Left renal pelvis (tissue), 4 donors: Measurements from ENCODE around the gene SHC1. TPM values are rescaled to one million over a fixed set of nuclear protein-coding genes. Genes with fewer than 3 reads are reported as not detected.
"Not testable (repeated sequence)": the region's sequence is repeated elsewhere in the genome, so short reads cannot be mapped to it uniquely, and the experiment has no call there.

Experiments used
- DNase-seq, 4 donors: peaks; one replicate each; pipeline ENCODE4 v3.0.0-alpha.2; 2013; ENCODE audit warnings: low read depth in 4 of 4, low spot score in 3 of 4
- polyA plus RNA-seq, 4 donors: library from polyadenylated mRNA; unstranded; fragments of 120-200 nt; gene quantifications; one replicate each; pipeline ENCODE4 v1.2.1, GENCODE V29; 2013; ENCODE audit not compliant: insufficient read length in 4 of 4

The SHC1 gene
- polyA plus RNA-seq, 4 donors, result 79.2 to 119 (median 88.0) TPM

DNA sequence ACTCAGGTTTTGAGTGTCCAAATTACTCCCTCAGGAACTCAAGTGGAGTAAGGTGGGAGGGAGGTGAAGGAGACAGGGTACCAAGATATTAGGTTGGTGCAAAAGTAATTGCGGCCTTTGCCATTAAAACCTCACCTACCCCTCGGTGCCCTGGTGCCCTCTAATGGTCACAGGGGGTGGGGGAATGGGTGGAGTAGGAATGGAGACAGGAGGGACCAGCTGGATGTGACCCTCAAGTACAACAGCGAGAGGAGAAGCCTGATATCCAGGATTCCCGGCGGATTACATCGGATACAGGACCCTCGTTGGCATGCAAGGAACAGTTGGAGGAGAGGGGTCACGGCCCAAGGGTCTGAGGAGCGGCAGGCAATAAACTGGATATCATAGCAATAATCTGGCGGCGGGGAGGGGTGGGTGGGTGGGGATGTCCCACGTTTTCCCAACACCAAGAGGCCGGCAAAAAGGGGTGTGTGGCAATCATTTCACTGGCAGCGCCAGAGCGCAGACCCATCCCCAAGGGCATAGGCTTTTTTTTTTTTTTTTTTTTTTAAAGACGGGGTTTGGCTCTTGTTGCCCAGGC lies 27.7 kb upstream of the SHC1 start:
- no peak for DNase-seq

DNA sequence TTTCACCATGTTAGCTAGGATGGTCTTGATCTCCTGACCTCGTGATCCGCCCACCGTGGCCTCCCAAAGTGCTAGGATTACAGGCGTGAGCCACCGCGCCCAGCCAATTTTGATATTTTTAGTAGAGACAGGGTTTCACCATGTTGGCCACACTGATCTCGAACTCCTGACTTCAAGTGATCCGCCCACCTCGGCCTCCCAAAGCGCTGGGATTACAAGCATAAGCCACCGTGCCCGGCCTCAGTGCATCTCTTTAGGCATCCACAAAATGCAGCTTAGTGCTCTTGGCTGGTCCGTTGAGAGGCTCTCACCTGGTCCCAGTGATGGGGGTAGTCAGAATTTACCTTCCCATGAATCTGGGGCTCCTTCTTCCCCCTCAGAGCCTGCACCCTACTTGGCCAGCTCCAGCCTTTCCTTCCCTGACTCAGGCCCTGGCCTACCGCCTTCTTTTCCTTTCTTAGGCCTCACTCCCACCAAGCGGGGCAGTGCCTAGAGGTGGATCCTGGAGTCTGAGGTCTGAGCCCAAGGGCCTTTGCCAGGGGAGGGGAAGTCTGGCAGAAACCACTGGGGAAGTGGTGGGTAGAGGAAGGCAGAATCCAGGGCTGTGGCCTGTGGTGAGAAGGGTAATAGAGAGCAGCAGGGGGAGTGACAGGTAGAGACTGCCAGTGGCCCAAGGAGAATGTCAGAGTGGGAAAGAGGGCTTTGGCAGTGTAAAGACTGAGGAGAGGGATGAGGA lies 26.6 kb upstream of the SHC1 start:
- no peak for DNase-seq

DNA sequence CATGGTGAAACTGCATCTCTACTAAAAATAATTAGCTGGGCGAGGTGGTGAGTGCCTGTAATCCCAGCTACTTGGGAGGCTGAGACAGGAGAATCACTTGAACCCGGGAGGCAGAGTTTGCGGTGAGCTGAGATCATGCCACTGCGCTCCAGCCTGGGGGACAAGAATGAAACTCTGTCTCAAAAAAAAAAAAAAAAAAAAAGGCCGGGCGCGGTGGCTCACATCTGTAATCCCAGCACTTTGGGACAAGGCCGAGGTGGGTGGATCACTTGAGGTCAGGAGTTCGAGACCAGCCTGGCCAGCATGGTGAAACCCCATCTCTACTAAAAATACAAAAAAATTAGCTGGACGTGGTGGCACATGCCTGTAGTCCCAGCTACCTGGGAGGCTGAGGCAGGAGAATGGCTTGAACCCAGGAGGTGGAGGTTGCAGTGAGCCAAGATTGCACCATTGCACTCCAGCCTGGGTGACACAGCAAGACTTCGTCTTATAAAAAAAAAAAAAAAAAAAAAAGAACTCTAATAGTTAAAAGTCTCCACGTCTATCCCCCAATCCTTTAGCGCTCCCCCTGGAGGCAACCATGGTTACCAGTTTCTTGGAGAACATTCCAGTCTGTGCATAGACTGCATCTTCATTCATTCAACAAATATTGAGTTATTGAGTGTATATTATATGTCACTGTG lies 24.9 kb upstream of the SHC1 start:
- not testable (repeated sequence) for DNase-seq

DNA sequence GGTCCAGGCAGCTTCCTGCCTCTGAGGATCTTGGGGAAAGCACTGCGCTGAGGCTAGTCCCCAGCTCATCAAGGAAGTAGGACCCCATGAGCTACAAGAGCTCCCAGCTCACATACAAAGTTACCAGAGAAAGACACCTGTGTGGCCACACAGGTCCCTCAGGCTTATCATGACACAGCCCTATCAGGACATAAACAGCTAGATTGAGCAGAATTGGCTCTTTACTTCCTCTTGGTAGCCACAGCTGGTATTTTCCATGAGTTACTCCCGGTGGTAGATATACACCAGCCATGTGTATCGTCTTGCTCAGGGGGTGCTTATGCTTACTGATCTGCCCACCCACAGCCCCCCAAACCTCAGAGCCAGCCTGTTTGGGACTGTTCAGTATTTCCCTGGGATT lies 24.0 kb upstream of the SHC1 start:
- DNase-seq, result no peak

DNA sequence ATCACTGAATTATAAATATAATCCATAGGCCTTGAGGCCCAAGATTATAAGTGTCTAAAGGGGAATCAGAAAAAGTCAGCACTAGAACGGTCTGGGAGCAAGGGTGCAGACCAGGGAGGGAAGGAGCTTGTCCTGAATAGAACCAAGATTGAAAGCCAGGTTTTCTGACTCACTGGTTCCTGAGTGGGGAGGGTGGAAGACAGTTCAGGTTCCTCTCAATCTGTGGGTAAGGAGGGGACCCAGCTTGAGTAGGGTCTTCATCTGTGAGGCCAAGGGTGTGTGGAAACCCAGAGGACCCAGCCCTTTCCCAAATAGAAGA lies 23.7 kb upstream of the SHC1 start:
- DNase-seq, result no peak

DNA sequence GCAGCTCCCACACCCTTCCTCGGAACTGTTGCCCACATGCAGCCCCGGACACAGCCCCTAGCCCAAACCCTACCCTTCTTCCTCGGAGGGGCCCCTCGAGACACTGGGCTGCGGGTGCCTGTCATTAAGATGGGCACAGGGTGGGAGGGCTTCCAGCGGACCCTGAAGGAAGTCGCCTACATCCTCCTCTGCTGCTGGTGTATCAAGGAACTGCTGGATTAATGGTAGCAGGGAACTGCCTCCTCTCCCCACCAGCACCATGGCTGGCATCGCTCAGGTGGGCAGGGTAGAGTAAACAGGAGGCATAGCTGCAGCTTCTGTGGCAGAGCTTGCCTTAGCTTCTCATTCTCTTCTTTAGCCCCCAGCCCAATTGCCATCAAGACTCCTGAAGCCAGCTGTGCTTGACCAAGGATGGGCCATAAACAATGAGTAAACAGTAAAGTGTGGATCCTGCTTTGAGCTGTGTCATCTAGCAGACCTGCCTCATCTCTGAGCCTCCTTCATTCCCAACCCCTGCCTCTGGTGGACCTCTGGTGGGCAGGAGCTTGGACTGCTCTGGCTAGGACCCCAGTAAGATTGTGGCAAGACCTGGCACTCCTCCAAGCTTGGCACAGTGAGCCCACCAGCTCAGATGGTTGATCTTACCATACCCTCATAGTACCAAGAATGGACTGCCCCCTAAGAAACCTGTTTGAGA lies 23.2 kb upstream of the SHC1 start, which contains the start of gene LENEP:
Gene LENEP (plus strand): TSS at position 15 of the 697 bp plus-strand sequence. CDS start 22 bp downstream, at position 37.
- no peak for DNase-seq

DNA sequence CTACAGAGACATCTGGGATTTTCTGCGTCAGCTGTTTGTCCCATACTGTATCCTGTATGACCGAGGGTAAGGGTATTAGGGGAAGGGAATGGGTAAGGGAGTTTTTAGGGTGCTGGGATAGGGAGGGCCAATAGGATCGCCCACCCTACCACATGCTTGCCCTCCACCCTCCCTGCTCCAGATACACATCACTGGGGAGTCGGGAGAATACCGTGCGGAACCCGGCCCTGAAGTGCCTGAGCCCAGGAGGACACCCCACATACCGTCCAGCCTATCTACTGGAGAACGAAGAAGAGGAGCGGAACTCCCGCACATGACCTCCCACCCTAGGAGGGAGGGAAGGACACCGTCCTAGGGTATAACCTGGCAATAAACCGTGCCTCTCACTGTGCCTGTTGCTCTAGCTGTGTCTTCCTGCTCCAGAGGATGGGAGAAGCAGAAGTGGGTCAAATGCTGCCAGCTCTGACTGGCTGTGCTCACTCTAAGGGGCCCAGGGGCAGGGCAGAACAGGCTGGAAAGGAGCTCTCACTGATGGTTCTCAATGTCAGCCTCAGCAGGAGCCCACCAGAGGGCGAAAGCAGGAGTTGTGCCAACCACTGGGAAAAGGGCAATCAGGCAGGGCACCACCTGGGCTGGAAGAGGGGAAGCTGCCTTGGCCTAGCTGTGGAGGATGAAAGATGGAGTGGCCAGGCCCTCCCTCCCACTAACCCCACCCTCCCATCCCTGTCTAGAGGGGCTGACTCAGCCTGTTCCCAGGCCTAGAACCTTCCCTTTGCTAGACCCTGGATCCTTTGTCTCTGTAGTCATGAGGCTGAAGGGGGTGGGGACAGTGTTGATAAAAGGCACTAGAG lies 22.4 kb upstream of the SHC1 start:
- no peak for DNase-seq

DNA sequence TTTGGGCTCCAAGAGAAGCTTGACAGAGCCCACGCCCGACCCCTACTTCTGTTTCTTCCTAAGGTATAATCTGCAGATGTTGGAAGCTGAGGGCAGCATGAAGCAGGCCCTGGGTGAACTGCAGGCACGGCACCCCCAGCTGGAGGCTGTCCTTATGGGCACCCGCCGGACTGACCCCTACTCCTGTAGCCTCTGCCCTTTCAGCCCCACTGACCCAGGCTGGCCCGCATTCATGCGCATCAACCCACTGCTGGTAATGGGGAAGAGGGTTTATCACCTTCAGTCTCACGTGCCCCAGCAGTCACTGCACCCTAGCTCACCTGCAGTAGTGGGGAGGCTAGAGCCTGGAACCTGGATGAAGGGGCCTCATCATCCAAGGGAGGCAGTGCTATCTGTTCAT lies 19.7 kb upstream of the SHC1 start:
- no peak for DNase-seq

DNA sequence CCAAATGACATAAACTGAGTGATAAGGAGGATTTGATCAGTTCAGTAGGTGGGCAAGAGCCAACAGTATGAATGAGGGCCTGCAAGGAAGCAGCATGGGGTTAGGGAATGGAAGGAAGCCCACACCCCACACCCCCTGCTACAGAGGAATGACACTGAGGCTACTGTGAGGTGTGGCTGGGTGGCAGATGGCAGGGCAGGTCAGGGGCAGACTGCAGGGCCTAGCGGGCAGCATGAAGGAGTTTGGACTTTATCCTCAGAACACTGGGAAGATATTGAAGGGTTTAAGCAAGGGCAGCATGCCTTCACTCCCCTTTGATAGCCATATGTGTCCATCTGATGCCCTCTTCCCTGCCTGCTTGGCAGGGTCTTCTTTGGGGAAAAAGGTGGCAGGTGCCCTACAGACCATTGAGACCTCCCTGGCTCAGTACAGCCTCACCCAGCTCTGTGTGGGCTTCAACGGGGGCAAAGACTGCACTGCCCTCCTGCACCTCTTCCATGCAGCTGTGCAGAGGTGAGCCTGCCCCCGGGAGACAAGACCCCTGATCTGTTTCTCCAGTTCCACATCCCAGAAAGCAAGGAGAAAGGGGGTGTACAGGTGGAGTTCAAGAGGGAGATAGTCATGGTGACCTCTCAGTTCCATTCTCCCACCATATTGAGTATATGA lies 18.8 kb upstream of the SHC1 start:
- DNase-seq, result no peak

DNA sequence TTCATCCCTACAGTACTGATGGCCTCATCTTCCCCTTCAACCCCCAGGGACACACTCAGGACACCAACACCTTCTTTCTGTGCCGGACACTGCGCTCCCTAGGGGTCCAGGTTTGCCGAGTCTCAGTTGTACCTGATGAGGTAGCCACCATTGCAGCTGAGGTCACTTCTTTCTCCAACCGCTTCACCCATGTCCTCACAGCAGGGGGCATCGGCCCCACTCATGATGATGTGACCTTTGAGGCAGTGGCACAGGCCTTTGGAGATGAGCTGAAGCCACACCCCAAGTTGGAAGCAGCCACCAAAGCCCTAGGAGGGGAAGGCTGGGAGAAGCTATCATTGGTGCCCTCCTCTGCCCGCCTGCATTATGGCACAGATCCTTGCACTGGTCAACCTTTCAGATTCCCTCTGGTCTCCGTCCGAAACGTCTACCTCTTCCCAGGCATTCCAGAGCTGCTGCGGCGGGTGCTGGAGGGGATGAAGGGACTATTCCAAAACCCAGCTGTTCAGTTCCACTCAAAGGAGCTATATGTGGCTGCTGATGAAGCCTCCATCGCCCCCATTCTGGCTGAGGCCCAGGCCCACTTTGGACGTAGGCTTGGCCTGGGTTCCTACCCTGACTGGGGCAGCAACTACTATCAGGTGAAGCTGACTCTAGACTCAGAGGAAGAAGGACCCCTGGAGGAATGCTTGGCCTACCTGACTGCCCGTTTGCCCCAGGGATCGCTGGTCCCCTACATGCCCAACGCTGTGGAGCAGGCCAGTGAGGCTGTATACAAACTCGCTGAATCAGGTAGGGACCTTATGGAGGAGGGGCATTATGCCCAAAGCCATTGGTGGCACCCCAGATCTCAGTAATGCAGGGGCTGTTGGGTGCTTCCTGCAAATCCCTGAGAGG lies 17.8 kb upstream of the SHC1 start:
- no peak for DNase-seq

DNA sequence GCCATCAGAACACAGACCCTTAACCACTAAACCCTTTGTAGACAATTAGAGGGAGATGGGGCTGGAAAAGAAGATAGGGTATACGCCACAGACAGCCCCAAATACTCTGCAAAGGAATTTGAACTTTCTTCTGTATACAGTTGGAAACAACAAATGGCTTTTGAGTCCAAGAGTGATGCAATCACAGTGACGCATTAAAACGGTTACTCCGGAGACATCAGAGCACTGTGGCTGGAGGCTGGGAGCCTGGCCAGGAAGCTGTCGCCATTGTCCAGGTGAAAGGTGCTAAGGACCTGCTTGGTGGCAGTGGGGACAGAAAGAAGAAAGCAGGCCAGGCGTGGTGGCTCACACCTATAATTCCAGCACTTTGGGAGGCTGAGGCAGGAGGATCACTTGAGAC lies 16.8 kb upstream of the SHC1 start:
- no peak for DNase-seq

DNA sequence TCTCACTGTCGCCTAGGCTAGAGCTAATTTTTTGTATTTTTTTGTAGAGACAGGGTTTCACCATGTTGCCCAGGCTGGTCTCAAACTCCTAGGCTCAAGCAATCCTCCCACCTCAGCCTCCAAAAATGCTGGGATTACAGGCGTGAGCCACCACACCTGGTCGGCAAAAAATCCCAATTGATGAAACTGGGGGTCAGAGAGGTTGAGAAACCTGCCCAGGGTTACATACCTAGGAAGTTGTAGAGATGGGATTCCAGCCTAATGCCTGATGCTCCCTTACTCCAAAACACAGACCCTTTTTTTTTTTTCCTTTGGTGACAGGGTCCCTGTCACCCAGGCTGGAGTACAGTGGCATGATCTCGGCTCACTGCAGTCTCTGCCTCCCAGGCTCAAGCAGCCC lies 16.2 kb upstream of the SHC1 start:
- not testable (repeated sequence) for DNase-seq

DNA sequence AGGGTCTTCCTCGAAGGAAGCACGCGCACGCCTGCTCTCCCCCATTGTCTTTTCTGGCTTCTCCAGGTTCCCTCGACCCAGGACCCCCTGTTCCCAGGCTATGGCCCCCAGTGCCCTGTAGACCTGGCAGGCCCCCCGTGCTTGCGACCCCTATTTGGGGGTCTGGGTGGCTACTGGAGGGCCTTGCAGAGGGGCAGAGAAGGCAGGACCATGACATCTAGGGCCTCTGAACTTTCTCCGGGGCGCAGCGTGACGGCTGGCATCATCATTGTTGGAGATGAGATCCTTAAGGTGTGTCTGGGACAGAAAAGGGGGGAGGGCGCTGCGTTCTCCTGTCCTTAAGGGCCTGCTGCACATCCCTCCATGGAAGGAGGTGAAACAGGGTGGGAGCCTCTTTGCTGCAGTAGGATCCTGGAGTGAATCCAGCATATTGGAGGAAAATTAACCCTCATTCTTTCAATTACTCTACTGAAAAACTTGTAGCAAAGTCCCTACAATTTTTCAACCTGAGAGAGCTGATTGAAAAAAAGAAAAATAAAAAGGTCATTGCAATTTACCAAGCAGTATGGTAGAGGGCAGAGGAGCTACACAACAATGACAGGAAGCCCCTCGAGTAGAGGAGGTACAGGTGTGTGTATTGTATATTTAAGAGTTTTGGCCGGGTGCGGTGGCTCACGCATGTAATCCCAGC lies 13.4 kb upstream of the SHC1 start:
- DNase-seq, result no peak

DNA sequence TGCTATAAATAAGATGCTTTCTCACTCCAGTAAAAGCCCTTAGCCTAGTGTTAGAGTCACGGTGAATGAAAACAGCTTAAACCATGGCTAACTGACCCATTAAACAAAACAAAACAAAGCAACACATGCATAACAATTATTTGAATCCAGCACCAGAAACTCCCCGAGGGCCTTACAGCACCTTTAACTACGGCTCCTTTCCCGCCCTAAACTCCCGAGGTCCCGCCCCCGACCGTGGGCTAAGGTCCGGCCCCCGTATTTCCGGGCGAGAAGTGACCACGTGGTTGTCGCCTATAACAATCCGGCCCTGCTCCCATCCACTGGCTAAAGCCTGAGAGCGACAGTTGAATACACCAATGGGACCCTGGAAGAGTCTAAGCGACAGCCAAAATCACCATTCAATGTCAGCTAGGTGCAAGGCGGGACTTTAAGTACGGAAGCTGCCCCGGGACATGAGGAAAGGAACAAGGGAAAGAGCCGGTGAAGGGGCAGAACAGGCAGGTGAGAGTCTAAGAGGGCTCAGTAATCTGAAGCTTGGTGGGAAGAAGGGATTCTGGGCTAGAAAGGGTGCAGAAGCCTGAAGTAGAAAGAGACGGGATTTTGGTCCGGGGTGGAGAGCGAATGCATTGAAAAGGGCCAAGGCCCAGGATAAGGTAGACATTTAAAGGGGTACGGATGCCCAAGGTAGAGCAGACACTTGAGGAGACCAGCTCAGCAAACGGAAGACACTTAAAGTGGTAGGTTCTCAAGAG lies 12.5 kb upstream of the SHC1 start, which contains the start of gene FLAD1:
Gene FLAD1 (plus strand): TSS at position 448 of the 752 bp plus-strand sequence. CDS start 351 bp downstream, outside the sequence.
- peak; percentile 98 to 100 (median 99) for DNase-seq

DNA sequence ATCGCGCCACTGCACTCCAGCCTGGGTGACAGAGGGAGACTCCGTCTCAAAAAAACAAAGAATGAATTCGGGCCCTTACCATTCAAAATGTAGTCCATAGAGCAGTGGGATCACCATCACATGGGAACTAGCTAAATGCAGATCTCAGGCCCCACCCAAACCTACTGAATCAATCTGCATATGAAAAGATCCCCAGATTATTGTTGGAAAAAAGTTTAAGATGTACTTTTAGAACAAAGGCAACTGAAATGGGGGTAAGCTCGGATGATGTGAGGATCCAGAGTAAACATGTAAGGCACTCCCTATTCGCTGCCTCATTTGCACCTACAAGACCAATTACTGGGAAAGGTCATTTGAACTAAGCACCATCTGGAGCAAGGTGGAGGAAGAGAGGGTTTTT lies 11.8 kb upstream of the SHC1 start:
- DNase-seq, result no peak

DNA sequence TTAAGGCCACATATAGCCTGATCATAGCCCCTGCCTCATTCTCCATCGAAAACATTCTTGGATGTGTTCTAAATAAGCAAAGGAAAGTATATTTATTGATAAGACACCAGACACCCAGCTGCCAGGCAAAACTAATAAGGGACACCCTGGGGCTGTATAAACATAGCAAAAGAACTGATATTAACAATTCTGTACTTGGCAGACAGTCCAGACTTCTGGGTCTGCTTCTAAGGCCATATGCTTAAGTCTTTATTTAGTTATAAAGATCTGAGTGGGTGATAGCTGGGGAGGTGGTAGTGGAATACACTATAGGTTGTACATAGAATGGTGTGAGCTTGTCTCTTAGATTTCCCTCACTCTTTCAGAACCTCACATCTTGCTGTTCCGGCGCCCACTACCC lies 7.8 kb upstream of the SHC1 start:
- no peak for DNase-seq

DNA sequence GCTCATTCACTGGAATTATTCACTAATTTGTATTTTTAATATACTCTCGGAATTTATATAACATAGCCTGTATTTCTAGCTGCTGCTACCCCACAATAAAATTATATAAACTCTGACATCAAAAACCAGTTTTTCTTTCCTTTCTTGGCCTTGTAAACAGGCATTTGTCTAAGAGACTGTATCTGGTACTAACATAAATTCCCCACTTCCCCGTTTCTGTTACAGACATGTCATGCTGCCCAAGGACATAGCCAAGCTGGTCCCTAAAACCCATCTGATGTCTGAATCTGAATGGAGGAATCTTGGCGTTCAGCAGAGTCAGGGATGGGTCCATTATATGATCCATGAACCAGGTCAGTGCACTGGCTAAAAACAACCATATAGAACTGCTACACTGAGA lies 7.2 kb upstream of the SHC1 start:
- not testable (repeated sequence) for DNase-seq
